HepG2 (cell line): ENCODE results near the gene COA5. TPM values are rescaled to one million over a fixed set of nuclear protein-coding genes. Genes with fewer than 3 reads are reported as not detected.

ENCODE experiments used
- ATAC-seq: fragments of 200-7000 bp; cut with Tn5 transposase; 3 replicates; pipeline ENCODE4 v1.9.1; 2020; ENCODE audit warnings: mild to moderate bottlenecking, moderate library complexity
- BruUV-seq: library from RNA; stranded (reverse); fragments of 400-500 nt; replicated peaks from 2 replicates; lab custom pipeline; 2021; lab: Mats Ljungman, UMichigan
- CTCF ChIA-PET: fragments of 300-600 bp; formaldehyde crosslinking; extraction: SDS; loops from one replicate; lab custom pipeline; 2021; ENCODE audit warnings: low total read pairs, inconsistent platforms, low intra/inter-chr PET ratio; lab: Yijun Ruan, JAX
- POLR2A ChIA-PET: fragments of 350-600 bp; sonication (Branson Sonifier 250); formaldehyde crosslinking; loops from one replicate; lab custom pipeline; 2020; ENCODE audit warnings: antibody characterized with exemption, inconsistent platforms; lab: Yijun Ruan, JAX
- DNase-seq: peaks from one replicate; pipeline ENCODE4 v3.0.0-alpha.2; 2015; ENCODE audit warnings: low spot score
- FAIRE-seq: peaks from 3 replicates; lab custom pipeline; 2011; peaks lifted over from hg19 to GRCh38; lab: Jason Lieb, UNC
- H2AFZ ChIP-seq: one replicate; pipeline ENCODE4 v1.6.1; 2011; ENCODE audit warnings: low read length, inconsistent platforms
- H3K27ac ChIP-seq: fragments of 300-600 bp; 3 replicates; pipeline ENCODE4 v1.8.0; 2011; ENCODE audit warnings: mixed run types, mild to moderate bottlenecking, mixed read lengths, low read length, inconsistent platforms; ENCODE audit not compliant: insufficient read depth; ENCODE audit errors: extremely low read length
- H3K27me3 ChIP-seq, 2 experiments: fragments of 200-600 bp in 1 of 2; 2 replicates in 1 of 2; 3 replicates in 1 of 2; pipeline versions ENCODE4 v1.6.0 to v1.8.0; 2011; ENCODE audit warnings: low read length in 2 of 2, mild to moderate bottlenecking in 2 of 2, moderate library complexity in 2 of 2, inconsistent platforms in 1 of 2; ENCODE audit not compliant: insufficient read depth in 2 of 2, control insufficient read depth in 1 of 2
- H3K36me3 ChIP-seq, 2 experiments: fragments of 200-600 bp in 1 of 2; replicated peaks in 1 of 2; 2 replicates in 1 of 2; 3 replicates in 1 of 2; pipeline versions ENCODE4 v1.5.1 to v1.8.0; 2011; ENCODE audit warnings: low read length in 2 of 2, inconsistent platforms in 1 of 2; ENCODE audit not compliant: insufficient read depth in 2 of 2, control insufficient read depth in 1 of 2
- H3K4me1 ChIP-seq: 2 replicates; pipeline ENCODE4 v1.5.1; 2012; ENCODE audit warnings: low read length, inconsistent platforms; ENCODE audit not compliant: insufficient read depth
- H3K4me2 ChIP-seq: 2 replicates; pipeline ENCODE4 v1.6.0; 2011; ENCODE audit warnings: low read depth, low read length, inconsistent platforms
- H3K4me3 ChIP-seq, 3 experiments: fragments of 200-600 bp in 1 of 3; sonication (generic), shearing (Covaris generic) in 1 of 3; replicated peaks in 1 of 3; 2 replicates each; pipeline ENCODE4 v1.5.1; 2011 to 2016; ENCODE audit warnings: low read length in 3 of 3, inconsistent platforms in 2 of 3, low read depth in 2 of 3, mild to moderate bottlenecking in 2 of 3, control low read depth in 1 of 3, mixed read lengths in 1 of 3; ENCODE audit not compliant: insufficient read depth in 1 of 3
- H3K79me2 ChIP-seq: one replicate; pipeline ENCODE4 v1.6.1; 2011; ENCODE audit warnings: low read length, inconsistent platforms; ENCODE audit not compliant: insufficient read depth
- H3K9ac ChIP-seq: 2 replicates; pipeline ENCODE4 v1.6.0; 2011; ENCODE audit warnings: mild to moderate bottlenecking, low read depth, low read length, inconsistent platforms; ENCODE audit not compliant: insufficient read depth
- H3K9me3 ChIP-seq: 2 replicates; pipeline ENCODE4 v1.5.1; 2012; ENCODE audit warnings: mild to moderate bottlenecking, low read length
- H4K20me1 ChIP-seq: 2 replicates; pipeline ENCODE4 v1.6.0; 2011; ENCODE audit warnings: inconsistent platforms, mild to moderate bottlenecking, low read length, moderate library complexity; ENCODE audit not compliant: insufficient read depth
- HCFC1 ChIP-seq: fragments of 150-350 bp; IDR thresholded peaks from 2 replicates; pipeline ENCODE4 v1.6.1; 2014; ENCODE audit warnings: low read depth, low read length
- MTA1 ChIP-seq: sonication (generic); formaldehyde crosslinking; IDR thresholded peaks from 2 replicates; pipeline ENCODE4 v1.4.0; 2020; ENCODE audit warnings: missing genetic modification reagents, mild to moderate bottlenecking, borderline replicate concordance
- PHF5A ChIP-seq: IDR thresholded peaks from one replicate; pipeline ENCODE4 v1.6.1; 2018; ENCODE audit warnings: low read depth, missing genetic modification reagents; ENCODE audit not compliant: unreplicated experiment
- ZKSCAN8 ChIP-seq: IDR thresholded peaks from 2 replicates; pipeline ENCODE4 v1.6.1; 2016; ENCODE audit warnings: borderline replicate concordance, missing genetic modification reagents, missing compliant biosample characterization
- ZNF780A ChIP-seq: sonication (generic); formaldehyde crosslinking; IDR thresholded peaks from 2 replicates; pipeline ENCODE4 v1.8.0; 2022; ENCODE audit warnings: mild to moderate bottlenecking, missing genetic modification reagents, moderate library complexity
- WGBS: methylation state at CpG from one replicate; pipeline ENCODE4 v1.1.6; 2017; ENCODE audit warnings: low lambda C conversion rate; 5-methylcytosine and 5-hydroxymethylcytosine counted together
- in situ Hi-C: cut with HindIII; loops from 2 replicates; pipeline ENCODE4 v1.10.0; 2017; ENCODE audit warnings: low pct_unique_long_range_greater_than_20kb; ENCODE audit not compliant: extremely low pct_ligation_motif_present
- intact Hi-C: fragments of 100-400 bp; cut with micrococcal nuclease; formaldehyde crosslinking; loops from one replicate; pipeline ENCODE4 v1.10.0; 2022; ENCODE audit not compliant: unreplicated experiment
- polyA plus RNA-seq, 8 experiments: library from polyadenylated mRNA; depleted of rRNA in 3 of 8; stranded (reverse) in 7 of 8; unstranded in 1 of 8; fragments of >200 nt; fragmentation: Illumina TruSeq in 4 of 8; extraction: Trizol in 4 of 8; gene quantifications; 2 replicates each; pipeline versions ENCODE4 v1.2.1 to v1.2.3, GENCODE V29; 2011 to 2016; ENCODE audit warnings: low read depth in 4 of 8, missing spikeins in 1 of 8, mixed read lengths in 1 of 8; ENCODE audit not compliant: insufficient read depth in 1 of 8
- total RNA-seq, 5 experiments: library from RNA; depleted of rRNA; stranded (reverse); fragments of >200 nt; fragmentation: Illumina TruSeq; extraction: Trizol; gene quantifications; 2 replicates each; pipeline ENCODE4 v1.2.3, GENCODE V29; 2016; ENCODE audit warnings: low read depth in 1 of 5
- TF ChIP-seq, protein P1 (sequence below): sonication (generic); formaldehyde crosslinking; conservative IDR thresholded peaks from 2 replicates; pipeline ENCODE4 v1.4.0; 2020; ENCODE audit warnings: missing genetic modification reagents

Gene COA5
- total and polyA plus RNA-seq, 2 of the 13 experiments (the other 11 are each of a cell fraction or from before 2014, with no cell fraction given) = 43.6 to 64.5 TPM

- no peaks in the 10 kb centered on the region for H4K20me1 ChIP-seq
- peaks cover 3 to 7% of the 10 kb centered on the region in 2 experiments; a peak in 4 of 5 replicates for H3K36me3 ChIP-seq
- no peaks in the 10 kb centered on the region for H3K27me3 ChIP-seq
- intact Hi-C loops = no loop called here
- peak overlapping the region; percentile 83 for H3K27ac ChIP-seq
- FAIRE-seq (no peak), DNase-seq (no peak), ATAC-seq (no peak)
- WGBS = 96% methylated on average over 7 of the region's 7 CpGs
- no peaks in the 10 kb centered on the region for H3K9me3 ChIP-seq
- POLR2A ChIA-PET = interaction anchor here (0.9 to 1.6 kb wide), 4 partner anchors 13 to 152 kb away, joined by 3 to 5 read pairs (median 4); partner anchors contain the start of genes COA5 and UNC50
- peaks cover 19% of the 10 kb centered on the region for H3K4me1 ChIP-seq
- TF ChIP-seq HCFC1 = no peak
- TF ChIP-seq, protein P1, sequence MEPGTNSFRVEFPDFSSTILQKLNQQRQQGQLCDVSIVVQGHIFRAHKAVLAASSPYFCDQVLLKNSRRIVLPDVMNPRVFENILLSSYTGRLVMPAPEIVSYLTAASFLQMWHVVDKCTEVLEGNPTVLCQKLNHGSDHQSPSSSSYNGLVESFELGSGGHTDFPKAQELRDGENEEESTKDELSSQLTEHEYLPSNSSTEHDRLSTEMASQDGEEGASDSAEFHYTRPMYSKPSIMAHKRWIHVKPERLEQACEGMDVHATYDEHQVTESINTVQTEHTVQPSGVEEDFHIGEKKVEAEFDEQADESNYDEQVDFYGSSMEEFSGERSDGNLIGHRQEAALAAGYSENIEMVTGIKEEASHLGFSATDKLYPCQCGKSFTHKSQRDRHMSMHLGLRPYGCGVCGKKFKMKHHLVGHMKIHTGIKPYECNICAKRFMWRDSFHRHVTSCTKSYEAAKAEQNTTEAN (CRISPR knock-in tag) = 0 out of 2 replicates have a peak, but pooled peaks have one; percentile 1
- no peaks in the 10 kb centered on the region for H3K79me2 ChIP-seq
- 0 out of 2 replicates have a peak overlapping the region, but pooled peaks have one; percentile 68 for H3K4me2 ChIP-seq
- CTCF ChIA-PET = no interaction called here
- in situ Hi-C loops = no loop called here
- no peak overlapping the region for H2AFZ ChIP-seq
- no peak overlapping the region for H3K9ac ChIP-seq
- no TSS peak for BruUV-seq
- no peak overlapping the region for H3K4me3 ChIP-seq
These were observed 25.0 kb downstream of the COA5 start for GRCh38 chr2:98583276-98583675.

DNA sequence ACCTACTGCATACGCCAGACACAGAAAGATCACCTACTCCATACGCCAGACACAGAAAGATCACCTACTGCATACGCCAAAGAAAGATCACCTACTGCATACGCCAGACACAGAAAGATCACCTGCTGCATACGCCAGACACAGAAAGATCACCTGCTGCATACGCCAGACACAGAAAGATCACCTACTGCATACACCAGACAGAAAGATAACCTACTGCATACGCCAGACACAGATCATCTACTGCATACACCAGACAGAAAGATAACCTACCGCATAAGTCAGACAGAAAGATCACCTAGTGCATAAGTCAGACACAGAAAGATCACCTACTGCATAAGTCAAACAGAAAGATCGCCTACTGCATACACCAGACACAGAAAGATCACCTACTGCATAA, 25.8 kb downstream of the COA5 start:
- WGBS = 96% methylated on average over 9 of the region's 9 CpGs
- Histone ChIP-seq H3K27me3 (no peaks in the 10 kb centered on the region), H3K79me2 (no peaks in the 10 kb centered on the region), H3K27ac (no peak overlapping the region), H4K20me1 (no peaks in the 10 kb centered on the region), H3K4me1 (peaks cover 19% of the 10 kb centered on the region), H3K36me3 (peaks cover 3 to 8% of the 10 kb centered on the region in 2 experiments), H3K4me3 (no peak overlapping the region), H3K4me2 (no peak overlapping the region), H2AFZ (no peak overlapping the region), H3K9ac (no peak overlapping the region), H3K9me3 (no peaks in the 10 kb centered on the region)
- POLR2A ChIA-PET = no interaction called here
- intact Hi-C loops = no loop called here
- TF ChIP-seq PHF5A (CRISPR knock-in tag) = no peak
- TF ChIP-seq ZKSCAN8 = 0 out of 2 replicates have a peak, but pooled peaks have one; percentile 8
- no peak for TF ChIP-seq ZNF780A
- TF ChIP-seq MTA1 (CRISPR knock-in tag) = no peak
- FAIRE-seq (no peak), DNase-seq (no peak), ATAC-seq (no peak)
- no TSS peak for BruUV-seq
- CTCF ChIA-PET = no interaction called here
- in situ Hi-C loops = no loop called here
